ENCODE results near the gene NOL12. TPM values are rescaled to one million over a fixed set of nuclear protein-coding genes. Genes with fewer than 3 reads are reported as not detected.

NOL12 gene
- total RNA-seq, 1 experiment from 2014 or later = 31.4 TPM

- no peaks in the 10 kb centered on the region for H3K36me3 ChIP-seq (ENCODE audit: control insufficient read depth in 1 of 2, insufficient read depth in 2 of 2, low read length in 2 of 2)
- RAD21 ChIA-PET (ENCODE audit: low non-redundant PET in 1 of 2, low total read pairs in 2 of 2, uncharacterized antibody in 2 of 2, unreplicated experiment in 2 of 2) = no interaction called here
- CTCF ChIA-PET = no interaction called here
- no peak overlapping the region for H3K4me3 ChIP-seq (replicated peaks in 1 of 2; ENCODE audit: low read depth in 1 of 2, low read length in 2 of 2)
- BruUV-seq (replicated peaks) = no TSS peak
- intact Hi-C loops (cut with micrococcal nuclease) = no loop called here
- no peak overlapping the region for H3K27ac ChIP-seq (ENCODE audit: low read depth, low read length)
- DNase-seq (ENCODE audit: low read depth, low spot score) = no peak
- POLR2A ChIA-PET = no interaction called here
- no peak overlapping the region for H3K9ac ChIP-seq (ENCODE audit: low read length)
- H3K9me3 ChIP-seq (ENCODE audit: control insufficient read depth in 1 of 2, insufficient read depth in 1 of 2, low read depth in 1 of 2, low read length in 2 of 2) = no peaks in the 10 kb centered on the region
- H3K27me3 ChIP-seq (ENCODE audit: insufficient read depth, low read length) = no peaks in the 10 kb centered on the region
- H4K20me1 ChIP-seq (ENCODE audit: insufficient read depth) = no peaks in the 10 kb centered on the region
- no peak overlapping the region for H2AFZ ChIP-seq (ENCODE audit: low read depth, low read length, poor library complexity, severe bottlenecking)
- H3K79me2 ChIP-seq (ENCODE audit: insufficient read depth, low read length) = no peaks in the 10 kb centered on the region
- H3K4me2 ChIP-seq (ENCODE audit: low read length) = no peak overlapping the region
- no peaks in the 10 kb centered on the region for H3K9me2 ChIP-seq (ENCODE audit: insufficient read depth)
- no peak for ATAC-seq
- no peak for TF ChIP-seq REST (IDR thresholded peaks at IDR 0.05; ENCODE audit: low read depth)
- no peak for TF ChIP-seq ZBTB33 (IDR thresholded peaks at IDR 0.05; ENCODE audit: extremely low read depth, insufficient replicate concordance, low read length)
- TF ChIP-seq JUND (IDR thresholded peaks at IDR 0.05) = no peak
- no peak for TF ChIP-seq CEBPB (IDR thresholded peaks at IDR 0.05; ENCODE audit: low read depth)
- no peak for TF ChIP-seq SIN3A (IDR thresholded peaks at IDR 0.05; ENCODE audit: low read depth)
- no peak for TF ChIP-seq POLR2A (IDR thresholded peaks at IDR 0.05; ENCODE audit: borderline replicate concordance, extremely low read depth, insufficient read depth, insufficient read length)
- H3K4me1 ChIP-seq (ENCODE audit: control insufficient read depth in 1 of 2, insufficient read depth in 2 of 2, low read length in 2 of 2) = no peaks in the 10 kb centered on the region; a peak in 1 of 4 replicates
These were observed 19.1 kb downstream of the NOL12 start for GRCh38 chr22:37705205-37705604.

All from HCT116 (cell line).